NCI-H2081 (cell line): ENCODE data around the gene CASK.

Experiments
- DNase-seq, 2 experiments: peaks; one replicate each; lab custom pipeline; 2025; lab: John Stamatoyannopoulos, UW

The CASK gene

DNA sequence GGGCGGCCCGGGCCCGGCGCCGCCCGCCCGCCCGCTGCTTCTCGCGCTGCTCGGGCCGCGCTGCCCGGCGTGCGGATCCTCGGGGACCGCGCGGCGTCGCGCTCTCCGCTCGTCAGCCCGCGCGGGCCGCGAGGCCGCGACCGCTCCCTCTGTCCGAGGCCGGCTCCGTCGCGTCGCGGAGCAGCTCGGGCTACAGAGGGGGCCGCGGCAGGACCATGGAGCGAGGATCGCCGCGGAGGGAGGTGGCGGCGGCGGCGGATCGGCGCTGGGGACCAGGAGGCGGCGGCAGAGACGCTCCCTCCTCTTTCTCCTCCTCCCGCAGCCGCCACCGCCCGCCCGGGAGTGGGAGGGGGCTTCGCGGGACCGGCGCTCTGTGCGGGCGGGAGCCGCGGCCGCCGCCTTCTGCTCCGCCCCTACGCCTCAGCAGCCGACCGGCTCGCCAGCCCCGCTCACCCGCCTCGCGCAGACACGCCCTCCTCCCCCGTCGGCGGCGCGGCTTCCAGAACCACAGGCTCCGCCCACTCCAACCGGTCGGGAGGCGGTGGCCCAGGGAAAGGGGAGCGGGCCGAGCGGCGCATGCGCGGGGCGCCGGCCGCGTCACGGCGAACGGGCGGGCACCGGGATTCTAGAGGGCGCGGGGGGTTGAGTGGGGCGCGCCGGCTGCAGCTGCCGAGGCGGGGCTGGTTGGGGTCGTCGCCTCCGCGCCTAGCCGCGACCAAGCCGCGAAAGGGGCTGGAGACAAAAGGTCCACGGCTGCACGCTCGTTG lies at the start of gene CASK:
TSS of gene CASK (minus strand) at position 344 of the 767 bp plus-strand sequence. CDS start 566 bp downstream, outside the sequence.
- peak; percentile 89 to 92 for DNase-seq

DNA sequence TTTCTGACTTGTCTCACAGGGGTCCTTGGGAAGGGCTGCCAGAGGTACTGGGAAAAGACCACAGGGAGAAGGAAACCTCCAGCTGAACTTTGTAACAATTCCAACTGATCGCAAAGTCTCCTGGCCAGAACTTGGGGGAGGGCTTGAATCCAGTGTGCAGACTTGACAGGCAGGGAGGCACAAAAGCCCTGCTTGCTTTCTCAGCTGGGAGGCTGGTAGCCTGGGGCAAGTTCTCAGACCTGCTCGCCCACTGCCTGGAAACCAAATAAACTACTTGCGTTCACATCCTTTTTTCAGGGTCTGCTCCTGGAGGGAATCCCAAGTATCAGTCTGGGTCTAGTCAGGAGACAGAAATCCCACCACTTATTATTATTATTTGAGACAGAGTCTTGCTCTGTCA lies 48.0 kb upstream of the CASK start:
- DNase-seq: no peak

DNA sequence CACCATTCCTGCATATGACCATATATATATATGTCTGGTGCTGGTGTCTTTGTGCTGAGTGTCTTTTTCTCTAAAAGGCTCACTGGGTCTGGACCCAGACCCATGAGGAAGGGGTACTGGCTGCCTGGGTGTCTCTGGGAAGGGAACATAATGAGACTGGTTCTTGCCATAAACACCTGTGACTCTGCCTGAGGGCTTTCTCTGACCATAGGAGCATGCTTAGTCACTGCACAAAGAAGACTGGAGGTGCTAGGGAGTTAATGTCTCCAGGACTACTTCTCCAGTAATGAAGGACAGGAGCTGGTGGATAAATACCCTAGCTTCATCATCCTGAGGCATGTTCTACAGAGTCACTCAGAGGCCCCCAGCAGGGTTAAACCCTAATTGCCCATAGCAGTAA lies 47.1 kb upstream of the CASK start:
- DNase-seq: no peak

DNA sequence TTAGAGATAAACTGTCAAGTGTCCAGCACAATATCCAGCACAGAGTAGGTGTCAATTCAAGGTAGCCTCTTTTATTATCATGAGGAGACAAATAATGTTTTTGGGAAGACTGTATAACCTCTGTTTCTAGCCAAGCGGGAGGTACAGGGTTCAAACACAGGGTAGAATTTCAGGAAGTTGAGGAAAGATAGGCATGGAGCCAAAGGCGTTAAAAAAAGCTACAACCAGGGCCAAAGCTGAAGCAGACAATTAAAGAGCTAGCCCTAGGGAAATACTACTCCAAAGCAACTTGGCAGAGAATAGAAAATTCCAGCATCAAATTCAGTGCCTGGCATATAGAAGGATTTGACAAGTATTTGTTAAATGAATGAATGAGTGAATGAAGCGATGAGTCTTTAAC lies 40.0 kb upstream of the CASK start:
- DNase-seq: no peak

GRCh38 chrX:41960142-41960541 lies 36.8 kb upstream of the CASK start:
- DNase-seq: no peak

DNA sequence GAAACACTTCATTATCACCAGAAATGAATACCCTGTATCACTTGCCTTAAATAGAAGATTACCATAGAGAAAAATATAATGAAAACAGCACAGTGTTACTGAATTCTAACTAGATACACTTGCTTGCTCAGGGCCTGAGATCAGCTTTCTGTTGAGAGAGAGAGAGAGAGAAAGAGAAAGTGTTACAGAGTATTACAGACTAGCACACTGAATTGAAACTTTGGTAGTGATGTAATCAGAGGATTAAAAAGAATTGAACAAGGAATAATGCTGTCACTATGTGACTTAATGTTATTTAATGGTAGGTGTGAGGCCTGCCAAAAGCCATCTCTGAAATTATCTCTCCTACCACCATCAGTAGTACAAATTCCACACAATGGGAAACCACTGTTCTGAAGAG lies 35.5 kb upstream of the CASK start:
- no peak for DNase-seq

DNA sequence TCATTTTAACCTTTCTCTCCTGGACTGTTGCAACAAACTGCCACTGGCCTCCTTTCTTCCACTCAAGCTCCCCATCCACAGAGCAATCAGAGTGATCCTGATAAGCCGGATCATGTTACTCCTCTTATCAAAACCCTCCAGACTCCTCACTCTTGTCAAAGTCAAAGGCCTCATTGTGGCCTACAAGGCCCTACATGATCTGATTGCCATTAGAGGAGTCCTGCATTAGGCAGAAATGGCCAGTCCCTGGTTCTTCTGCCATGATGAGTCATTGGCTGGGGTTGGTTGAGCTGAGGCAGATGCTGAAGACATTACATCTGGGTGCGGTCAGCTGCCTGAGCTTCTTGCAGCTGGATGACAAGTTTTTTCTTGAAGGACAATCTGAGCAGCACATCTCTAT lies 32.7 kb upstream of the CASK start:
- DNase-seq: no peak

GRCh38 chrX:41952102-41952501 lies 28.7 kb upstream of the CASK start:
- no peak for DNase-seq

GRCh38 chrX:41946989-41947612 lies 23.7 kb upstream of the CASK start:
- no peak for DNase-seq

DNA sequence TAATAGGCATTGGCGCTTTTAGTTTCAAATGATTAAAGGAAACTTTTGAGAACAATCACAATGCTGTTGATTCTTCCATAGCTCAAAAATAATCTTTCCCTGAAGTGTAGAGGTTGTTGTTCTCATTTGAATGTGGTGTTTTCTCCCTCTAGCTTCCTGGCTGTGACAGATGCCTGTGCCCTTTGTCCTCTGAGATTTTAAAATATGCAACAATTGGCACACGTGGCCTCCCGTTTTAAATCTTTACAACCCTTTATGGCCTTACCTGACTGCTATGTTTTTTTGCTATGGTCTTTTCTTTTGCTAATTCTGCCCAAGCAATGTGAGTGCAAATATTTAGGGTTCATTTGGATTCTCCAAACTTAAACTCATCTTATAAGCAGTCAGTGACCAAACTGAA lies 22.9 kb upstream of the CASK start:
- no peak for DNase-seq

DNA sequence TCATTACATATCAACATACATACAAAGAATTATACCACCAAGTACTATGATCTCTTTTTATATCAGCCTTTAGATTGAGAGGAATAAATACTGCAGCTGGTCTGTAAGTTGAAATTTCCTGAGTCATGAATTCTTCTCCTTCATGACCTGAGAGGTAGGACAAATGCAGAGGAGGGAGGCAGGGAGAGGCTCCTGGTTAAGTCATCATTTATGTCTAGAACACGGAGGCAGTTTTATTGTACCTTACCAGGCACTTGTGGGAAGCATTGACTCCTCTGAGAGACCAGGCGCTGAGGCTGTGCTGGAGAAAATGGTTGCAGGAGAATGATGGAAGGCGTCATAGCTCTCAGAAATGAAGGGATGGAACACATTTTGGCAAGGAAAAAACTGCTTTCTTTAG lies 12.5 kb upstream of the CASK start:
- no peak for DNase-seq

- DNase-seq: no peak
Observed at GRCh38 chrX:41933546-41933945, 10.2 kb upstream of the CASK start.

GRCh38 chrX:41932885-41933284 lies 9.5 kb upstream of the CASK start:
- no peak for DNase-seq

DNA sequence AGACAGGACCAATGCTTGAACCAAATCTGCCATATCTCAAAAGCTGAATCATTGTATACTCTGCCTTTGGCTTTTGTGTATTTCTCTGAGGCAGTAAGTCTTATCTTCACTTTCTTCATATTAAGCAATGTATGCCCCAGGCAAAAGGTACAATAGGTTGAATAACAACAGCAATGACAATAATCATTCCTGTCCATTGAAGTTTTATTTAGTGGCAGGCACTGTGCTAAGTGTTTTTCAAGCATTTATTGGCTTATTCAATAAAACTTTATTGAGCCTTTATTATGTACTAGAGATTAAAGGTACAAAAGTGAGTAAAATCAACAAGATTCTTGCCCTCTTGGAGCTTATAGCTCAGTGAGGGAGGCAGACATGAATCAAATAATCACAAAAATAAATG lies 8.2 kb upstream of the CASK start:
- no peak for DNase-seq

DNA sequence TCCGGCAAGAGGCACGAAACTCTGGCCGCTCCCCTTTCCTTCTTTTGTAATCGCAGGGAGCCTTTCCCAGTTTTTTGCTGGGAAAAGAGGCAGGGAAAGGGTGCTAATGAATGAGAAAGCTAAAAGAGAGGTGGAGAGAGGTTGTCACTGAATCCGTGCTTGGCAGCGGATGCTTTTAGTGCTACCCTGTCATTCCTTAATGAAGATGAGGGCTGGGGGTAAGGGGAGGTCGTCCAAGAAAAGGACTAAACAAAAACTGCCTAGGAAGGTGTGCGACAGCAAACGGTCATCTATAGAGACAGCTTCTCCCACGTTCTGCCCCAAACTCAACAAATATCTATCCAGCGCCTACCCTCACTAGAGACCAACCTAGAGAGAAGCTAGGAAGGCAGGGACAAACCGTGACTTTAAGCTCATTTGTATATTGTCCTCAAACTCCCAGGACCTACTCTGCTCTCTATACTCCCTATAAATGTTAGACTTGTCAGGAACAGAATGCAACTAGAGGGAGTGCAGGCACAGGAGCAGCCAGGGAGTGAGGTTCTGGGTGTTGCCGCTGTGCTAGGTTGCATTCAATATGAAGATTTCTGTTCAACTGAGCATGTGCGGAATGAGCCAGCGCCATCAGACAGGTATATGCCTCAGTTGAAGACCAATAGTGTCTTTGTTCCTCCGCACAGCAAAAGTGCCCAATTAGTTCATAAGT lies 777 bp upstream of the CASK start:
- DNase-seq: peak; percentile 36 to 71

DNA sequence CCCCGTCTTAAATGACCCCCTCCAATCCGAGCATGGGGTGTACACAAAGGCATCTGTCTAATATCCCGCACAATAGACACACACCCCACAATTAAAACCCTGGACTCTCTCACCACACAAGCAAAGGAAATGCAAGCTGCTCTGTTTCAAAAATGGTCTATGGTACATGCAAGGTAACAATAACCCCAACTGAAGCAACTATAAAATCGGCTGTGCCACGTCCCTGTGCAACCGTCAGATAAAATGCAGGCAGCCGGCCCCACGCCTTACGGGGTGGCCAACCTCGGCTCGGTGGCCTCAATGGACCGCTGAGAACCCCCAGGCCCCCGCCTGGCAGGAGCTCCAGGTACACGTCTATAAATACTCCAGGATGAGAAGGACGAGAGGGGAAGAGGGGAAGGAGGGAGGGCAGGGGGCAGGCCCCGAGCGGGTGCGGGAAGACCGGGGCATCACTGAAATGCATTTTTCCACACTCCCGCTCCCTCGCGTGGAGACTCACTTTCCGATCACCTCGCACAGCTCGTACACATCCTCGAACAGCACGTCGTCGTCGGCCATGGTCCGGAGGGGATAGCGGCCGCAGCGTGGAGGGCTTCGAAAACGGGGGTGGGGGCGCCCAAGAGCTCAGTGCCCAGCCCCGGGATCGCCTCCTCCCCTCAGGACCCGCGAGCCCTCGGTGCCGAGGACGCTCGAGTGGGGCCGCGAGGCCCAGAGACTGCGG lies 763 bp downstream of the CASK start:
- DNase-seq: peak in 1 of 2 experiments; percentile 31

GRCh38 chrX:41921492-41922430 lies 1.6 kb downstream of the CASK start:
- DNase-seq: peak in 1 of 2 experiments; percentile 24

- DNase-seq: no peak
Observed at GRCh38 chrX:41919870-41920269, 3.5 kb downstream of the CASK start.

DNA sequence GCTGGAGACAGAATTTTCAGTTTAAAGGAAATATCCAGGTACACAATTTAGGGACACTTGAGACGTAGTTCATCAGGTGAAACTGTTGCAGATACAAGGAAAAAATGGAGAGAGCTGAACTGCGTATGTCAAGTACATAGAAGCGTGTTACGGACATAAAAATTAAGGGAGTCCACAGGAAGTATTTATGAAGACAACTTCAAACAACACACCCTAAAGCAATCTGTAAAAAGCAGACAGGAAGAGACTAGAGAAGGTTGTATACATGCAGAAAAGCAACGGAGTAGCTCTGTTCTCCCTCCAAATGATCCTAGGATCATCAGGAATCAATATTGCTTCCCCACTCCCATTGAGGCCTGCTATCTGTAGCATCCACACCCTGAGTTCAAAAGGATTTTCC lies 5.8 kb downstream of the CASK start:
- DNase-seq: no peak

- DNase-seq: no peak
Observed at GRCh38 chrX:41913476-41913875, 9.9 kb downstream of the CASK start.

- no peak for DNase-seq
Observed at GRCh38 chrX:41912923-41913322, 10.4 kb downstream of the CASK start.
